Lower lobe of right lung (tissue), 2 donors: Measurements from ENCODE around the gene CKS2. TPM values are rescaled to one million over a fixed set of nuclear protein-coding genes. Genes with fewer than 3 reads are reported as not detected.
"Not testable (repeated sequence)": the region's sequence is repeated elsewhere in the genome, so short reads cannot be mapped to it uniquely, and the experiment has no call there.

ENCODE experiments used
- ATAC-seq, 2 donors: fragments of 200-7000 bp; cut with Tn5 transposase; one replicate each; pipeline ENCODE4 v1.9.1; 2020 to 2022; ENCODE audit warnings: mild to moderate bottlenecking in 2 of 2, moderate library complexity in 2 of 2
- DNase-seq: peaks from one replicate; pipeline ENCODE4 v3.0.0-alpha.2; 2020
- H3K27ac ChIP-seq: fragments of 200-600 bp; one replicate; pipeline ENCODE4 v1.8.0; 2022
- H3K27me3 ChIP-seq: fragments of 200-600 bp; one replicate; pipeline ENCODE4 v1.8.0; 2022; ENCODE audit warnings: low read depth
- H3K36me3 ChIP-seq: fragments of 200-600 bp; one replicate; pipeline ENCODE4 v1.8.0; 2022; ENCODE audit warnings: mild to moderate bottlenecking
- H3K4me1 ChIP-seq: fragments of 200-600 bp; one replicate; pipeline ENCODE4 v1.8.0; 2022
- H3K4me3 ChIP-seq: fragments of 200-600 bp; one replicate; pipeline ENCODE4 v1.8.0; 2022; ENCODE audit warnings: mild to moderate bottlenecking
- H3K9me3 ChIP-seq: fragments of 200-600 bp; one replicate; pipeline ENCODE4 v1.8.0; 2022
- intact Hi-C: fragments of 100-400 bp; cut with DNase I; formaldehyde crosslinking; loops from one replicate; pipeline ENCODE4 v1.11.0; 2022
- total RNA-seq: library from RNA; stranded (reverse); fragmentation: NEBNext Ultra II Directional; extraction: Animal tissue kit (Norgen Biotek cat#: 25700); gene quantifications from one replicate; pipeline ENCODE4 v1.2.1, GENCODE V29; 2021
- TF ChIP-seq, protein P1 (sequence below): fragments of 200-600 bp; IDR thresholded peaks from one replicate; pipeline ENCODE4 v1.8.0; 2022; ENCODE audit warnings: antibody characterized with exemption, mild to moderate bottlenecking
- donor health status: DM: no; HTN: yes; CAD: no; lungs with severe emphysema.

The CKS2 gene
- total RNA-seq, 1 donor from 2014 or later: 16.6 TPM

DNA sequence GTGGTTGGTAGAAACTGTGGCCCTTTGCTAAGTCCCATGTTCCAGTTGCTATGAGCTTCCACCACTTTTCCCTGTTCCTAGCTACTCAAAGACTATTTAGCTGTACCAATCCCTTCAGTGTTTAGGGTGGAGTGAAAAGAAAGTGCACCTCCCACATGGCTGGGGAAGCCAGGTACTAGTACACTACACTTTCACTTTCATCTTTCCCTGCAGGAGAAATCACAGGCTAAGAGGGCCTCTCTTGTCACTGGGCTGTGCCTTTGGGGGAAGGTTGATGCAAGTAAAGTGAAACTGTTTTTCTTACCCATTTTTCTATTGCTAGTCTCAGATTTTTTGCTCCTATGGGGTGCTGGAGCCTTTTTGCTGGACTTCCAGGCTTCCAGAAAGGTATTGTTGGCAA is 33.5 kb upstream of the CKS2 start:
- Histone ChIP-seq H3K4me3 (no peak overlapping the region), H3K9me3 (peaks cover 16% of the 10 kb centered on the region), H3K36me3 (no peaks in the 10 kb centered on the region), H3K27ac (no peak overlapping the region), H3K27me3 (no peaks in the 10 kb centered on the region), H3K4me1 (no peaks in the 10 kb centered on the region)
- peak; percentile 89 to 94 for ATAC-seq
- DNase-seq: no peak
- intact Hi-C loops: no loop called here
- TF ChIP-seq, protein P1, sequence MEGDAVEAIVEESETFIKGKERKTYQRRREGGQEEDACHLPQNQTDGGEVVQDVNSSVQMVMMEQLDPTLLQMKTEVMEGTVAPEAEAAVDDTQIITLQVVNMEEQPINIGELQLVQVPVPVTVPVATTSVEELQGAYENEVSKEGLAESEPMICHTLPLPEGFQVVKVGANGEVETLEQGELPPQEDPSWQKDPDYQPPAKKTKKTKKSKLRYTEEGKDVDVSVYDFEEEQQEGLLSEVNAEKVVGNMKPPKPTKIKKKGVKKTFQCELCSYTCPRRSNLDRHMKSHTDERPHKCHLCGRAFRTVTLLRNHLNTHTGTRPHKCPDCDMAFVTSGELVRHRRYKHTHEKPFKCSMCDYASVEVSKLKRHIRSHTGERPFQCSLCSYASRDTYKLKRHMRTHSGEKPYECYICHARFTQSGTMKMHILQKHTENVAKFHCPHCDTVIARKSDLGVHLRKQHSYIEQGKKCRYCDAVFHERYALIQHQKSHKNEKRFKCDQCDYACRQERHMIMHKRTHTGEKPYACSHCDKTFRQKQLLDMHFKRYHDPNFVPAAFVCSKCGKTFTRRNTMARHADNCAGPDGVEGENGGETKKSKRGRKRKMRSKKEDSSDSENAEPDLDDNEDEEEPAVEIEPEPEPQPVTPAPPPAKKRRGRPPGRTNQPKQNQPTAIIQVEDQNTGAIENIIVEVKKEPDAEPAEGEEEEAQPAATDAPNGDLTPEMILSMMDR: no peak

DNA sequence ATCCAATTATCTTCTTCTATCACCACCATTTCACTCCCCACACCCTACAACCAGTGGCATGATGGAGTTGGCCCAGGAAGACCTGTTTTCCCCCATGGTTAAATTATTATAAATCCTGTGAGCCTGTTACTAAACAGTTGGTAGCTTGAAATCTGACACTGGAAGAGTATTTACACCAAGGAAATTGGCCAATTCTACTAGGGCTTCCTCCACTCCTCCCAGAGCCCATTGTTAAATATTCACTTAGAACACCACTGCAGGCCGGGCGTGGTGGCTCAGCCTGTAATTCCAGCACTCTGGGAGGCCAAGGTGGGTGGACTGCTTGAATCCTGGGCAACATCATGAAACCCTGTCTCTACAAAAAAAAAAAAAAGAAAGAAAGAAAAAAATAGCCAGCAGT is 32.4 kb upstream of the CKS2 start:
- no peaks in the 10 kb centered on the region for H3K36me3 ChIP-seq
- H3K9me3 ChIP-seq: peaks cover 9% of the 10 kb centered on the region
- H3K4me3 ChIP-seq: no peak overlapping the region
- no peaks in the 10 kb centered on the region for H3K27me3 ChIP-seq
- TF ChIP-seq, protein P1: no peak
- no peak overlapping the region for H3K27ac ChIP-seq
- H3K4me1 ChIP-seq: no peaks in the 10 kb centered on the region
- intact Hi-C loops: no loop called here
- no peak for DNase-seq
- ATAC-seq: no peak

GRCh38 chr9:89278997-89279739 is 31.8 kb upstream of the CKS2 start:
- intact Hi-C loops: no loop called here
- peaks cover 3% of the 10 kb centered on the region for H3K9me3 ChIP-seq
- no peaks in the 10 kb centered on the region for H3K4me1 ChIP-seq
- no peaks in the 10 kb centered on the region for H3K36me3 ChIP-seq
- TF ChIP-seq, protein P1: peak; percentile 72
- H3K27ac ChIP-seq: no peak overlapping the region
- H3K27me3 ChIP-seq: no peaks in the 10 kb centered on the region
- H3K4me3 ChIP-seq: no peak overlapping the region
- peak; percentile 56 to 66 for ATAC-seq
- no peak for DNase-seq

GRCh38 chr9:89281106-89281505 is 29.9 kb upstream of the CKS2 start:
- no peaks in the 10 kb centered on the region for H3K36me3 ChIP-seq
- H3K9me3 ChIP-seq: no peaks in the 10 kb centered on the region
- no peak for ATAC-seq
- no peaks in the 10 kb centered on the region for H3K27me3 ChIP-seq
- TF ChIP-seq, protein P1: no peak
- DNase-seq: no peak
- intact Hi-C loops: no loop called here
- no peaks in the 10 kb centered on the region for H3K4me1 ChIP-seq
- H3K4me3 ChIP-seq: no peak overlapping the region
- no peak overlapping the region for H3K27ac ChIP-seq

DNA sequence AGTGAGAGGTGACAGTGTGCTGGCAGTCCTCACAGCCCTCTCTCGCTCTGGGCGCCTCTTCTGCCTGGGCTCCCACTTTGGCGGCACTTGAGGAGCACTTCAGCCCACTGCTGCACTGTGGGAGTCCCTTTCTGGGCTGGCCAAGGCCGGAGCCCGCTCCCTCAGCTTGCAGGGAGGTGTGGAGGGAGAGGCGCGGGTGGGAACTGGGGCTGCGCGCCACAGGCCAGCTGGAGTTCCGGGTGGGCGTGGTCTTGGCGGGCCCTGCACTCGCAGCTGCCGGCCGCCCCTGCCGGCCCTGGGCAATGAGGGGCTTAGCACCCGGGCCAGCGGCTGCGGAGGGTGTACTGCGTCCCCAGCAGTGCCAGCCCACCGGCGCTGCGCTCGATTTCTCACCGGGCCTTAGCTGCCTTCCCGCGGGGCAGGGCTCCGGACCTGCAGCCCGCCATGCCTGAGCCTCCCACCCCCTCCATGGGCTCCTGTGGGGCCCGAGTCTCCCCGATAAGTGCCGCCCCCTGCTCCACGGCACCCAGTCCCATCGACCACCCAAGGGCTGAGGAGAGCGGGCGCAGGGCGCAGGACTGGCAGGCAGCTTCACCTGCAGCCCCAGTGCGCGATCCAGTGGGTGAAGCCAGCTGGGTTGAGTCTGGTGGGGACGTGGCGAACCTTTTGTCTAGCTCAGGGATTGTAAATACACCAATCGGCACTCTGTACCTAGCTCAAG is 28.6 kb upstream of the CKS2 start:
- H3K27ac ChIP-seq: peak overlapping the region; percentile 15
- ATAC-seq (peak; percentile 61 to 63), DNase-seq (peak; percentile 66)
- H3K4me1 ChIP-seq, H3K9me3 ChIP-seq, H3K36me3 ChIP-seq, intact Hi-C loops, H3K27me3 ChIP-seq: not testable (repeated sequence)
- peak overlapping the region; percentile 41 for H3K4me3 ChIP-seq

- intact Hi-C loops: no loop called here
- TF ChIP-seq, protein P1: no peak
- H3K4me3 ChIP-seq: no peak overlapping the region
- no peaks in the 10 kb centered on the region for H3K36me3 ChIP-seq
- no peaks in the 10 kb centered on the region for H3K4me1 ChIP-seq
- peak; percentile 73 to 75 for ATAC-seq
- no peak overlapping the region for H3K27ac ChIP-seq
- H3K9me3 ChIP-seq: no peaks in the 10 kb centered on the region
- H3K27me3 ChIP-seq: no peaks in the 10 kb centered on the region
- DNase-seq: peak; percentile 60
Measured at GRCh38 chr9:89284076-89284475, 26.9 kb upstream of the CKS2 start.
